H1 (cell line): ENCODE results near the gene IL31. TPM values are rescaled to one million over a fixed set of nuclear protein-coding genes. Genes with fewer than 3 reads are reported as not detected.

ENCODE experiments used
- CTCF ChIA-PET: fragments of 300-600 bp; sonication (Branson Sonifier 250); formaldehyde crosslinking; loops from one replicate; lab custom pipeline; 2021; ENCODE audit not compliant: partially characterized antibody; lab: Charles Lee
- POLR2A ChIA-PET: fragments of 300-600 bp; sonication (Branson Sonifier 250); formaldehyde crosslinking; loops from one replicate; lab custom pipeline; 2021; ENCODE audit warnings: inconsistent platforms; ENCODE audit not compliant: partially characterized antibody; lab: Charles Lee
- DNase-seq, 2 experiments: peaks; one replicate each; pipeline versions ENCODE4 v3.0.0 to v3.0.0-alpha.2; 2010 to 2022; ENCODE audit warnings: low spot score in 2 of 2, low read depth in 1 of 2, mixed read lengths in 1 of 2
- FAIRE-seq: peaks from 2 replicates; lab custom pipeline; 2011; peaks lifted over from hg19 to GRCh38; lab: Jason Lieb, UNC
- H2AFZ ChIP-seq: 2 replicates; pipeline ENCODE4 v1.8.1; 2012; ENCODE audit warnings: low read length, inconsistent platforms
- H2AK5ac ChIP-seq: 2 replicates; pipeline ENCODE4 v1.6.1; 2013; ENCODE audit warnings: low read depth, low read length
- H2BK120ac ChIP-seq: replicated peaks from 2 replicates; pipeline ENCODE3; 2013; ENCODE audit warnings: low read depth, low read length, inconsistent platforms
- H2BK12ac ChIP-seq: 2 replicates; pipeline ENCODE4 v1.6.1; 2013; ENCODE audit warnings: low read depth, low read length
- H2BK15ac ChIP-seq: 2 replicates; pipeline ENCODE4 v1.6.1; 2013; ENCODE audit warnings: low read length
- H2BK20ac ChIP-seq: 2 replicates; pipeline ENCODE4 v1.6.1; 2013; ENCODE audit warnings: low read length
- H2BK5ac ChIP-seq: 2 replicates; pipeline ENCODE4 v1.6.1; 2013; ENCODE audit warnings: low read depth, low read length
- H3K14ac ChIP-seq: 2 replicates; pipeline ENCODE4 v1.6.1; 2013; ENCODE audit warnings: inconsistent platforms; ENCODE audit not compliant: insufficient read length
- H3K18ac ChIP-seq: 2 replicates; pipeline ENCODE4 v1.6.1; 2013; ENCODE audit warnings: low read length; ENCODE audit errors: extremely low read depth
- H3K23ac ChIP-seq: 2 replicates; pipeline ENCODE4 v1.6.1; 2013; ENCODE audit warnings: inconsistent platforms; ENCODE audit not compliant: insufficient read length
- H3K23me2 ChIP-seq: 2 replicates; pipeline ENCODE4 v1.6.1; 2013; ENCODE audit warnings: low read depth, low read length
- H3K27ac ChIP-seq: 2 replicates; pipeline ENCODE4 v1.6.1; 2011; ENCODE audit warnings: low read depth, low read length, inconsistent platforms
- H3K27me3 ChIP-seq, 4 experiments: replicated peaks in 1 of 4; 1 replicate in 1 of 4; 2 replicates in 3 of 4; pipeline versions ENCODE4 v1.6.1 to v1.8.1; 2011 to 2013; ENCODE audit warnings: low read length in 3 of 4, mild to moderate bottlenecking in 3 of 4, inconsistent platforms in 2 of 4, mixed read lengths in 2 of 4, moderate library complexity in 1 of 4; ENCODE audit not compliant: control insufficient read depth in 3 of 4, insufficient read depth in 3 of 4; ENCODE audit errors: extremely low read depth in 1 of 4
- H3K36me3 ChIP-seq, 4 experiments: 2 replicates each; pipeline versions ENCODE4 v1.6.1 to v1.8.1; 2011 to 2013; ENCODE audit warnings: mild to moderate bottlenecking in 4 of 4, low read length in 3 of 4, moderate library complexity in 2 of 4, control low read depth in 1 of 4, inconsistent platforms in 1 of 4; ENCODE audit not compliant: insufficient read depth in 4 of 4, control insufficient read depth in 2 of 4
- H3K4ac ChIP-seq: replicated peaks from 2 replicates; pipeline ENCODE3; 2013; ENCODE audit warnings: low read length, low read depth, mixed read lengths, inconsistent platforms; ENCODE audit not compliant: insufficient read length
- H3K4me1 ChIP-seq, 4 experiments: replicated peaks in 1 of 4; 1 replicate in 1 of 4; 2 replicates in 3 of 4; pipeline versions ENCODE4 v1.6.1 to v1.8.1; 2011 to 2013; ENCODE audit warnings: low read length in 3 of 4, inconsistent platforms in 2 of 4, mixed read lengths in 1 of 4; ENCODE audit not compliant: insufficient read depth in 4 of 4, control insufficient read depth in 3 of 4
- H3K4me2 ChIP-seq, 2 experiments: 2 replicates each; pipeline versions ENCODE4 v1.6.1 to v1.8.1; 2011 to 2013; ENCODE audit warnings: low read depth in 2 of 2, low read length in 2 of 2, control low read depth in 1 of 2, inconsistent platforms in 1 of 2, mild to moderate bottlenecking in 1 of 2; ENCODE audit not compliant: insufficient read depth in 1 of 2
- H3K4me3 ChIP-seq, 4 experiments: fragments of 200-600, 300-600 bp in 1 of 4; sonication (generic), shearing (Covaris generic), sonication (Bioruptor Twin) in 1 of 4; 2 replicates each; pipeline versions ENCODE4 v1.5.1 to v1.8.1; 2011 to 2016; ENCODE audit warnings: low read length in 4 of 4, low read depth in 3 of 4, control low read depth in 2 of 4, inconsistent platforms in 2 of 4, mild to moderate bottlenecking in 2 of 4, mixed read lengths in 1 of 4, moderate library complexity in 1 of 4; ENCODE audit not compliant: insufficient read depth in 2 of 4; ENCODE audit errors: extremely low read depth in 1 of 4
- H3K56ac ChIP-seq: replicated peaks from 2 replicates; pipeline ENCODE3; 2013; ENCODE audit warnings: low read depth, mild to moderate bottlenecking, mixed read lengths, low read length, inconsistent platforms; ENCODE audit not compliant: insufficient read length
- H3K79me1 ChIP-seq: 2 replicates; pipeline ENCODE4 v1.6.1; 2013; ENCODE audit warnings: low read depth, low read length, control low read depth
- H3K79me2 ChIP-seq, 2 experiments: 2 replicates each; pipeline versions ENCODE4 v1.6.1 to v1.8.1; 2012 to 2013; ENCODE audit warnings: low read length in 2 of 2, mild to moderate bottlenecking in 2 of 2, inconsistent platforms in 1 of 2; ENCODE audit not compliant: insufficient read depth in 2 of 2, control insufficient read depth in 1 of 2
- H3K9ac ChIP-seq, 4 experiments: replicated peaks in 1 of 4; 1 replicate in 1 of 4; 2 replicates in 3 of 4; pipeline versions ENCODE4 v1.6.1 to v1.8.1; 2011 to 2013; ENCODE audit warnings: low read depth in 3 of 4, low read length in 3 of 4, control low read depth in 2 of 4, mild to moderate bottlenecking in 2 of 4, moderate library complexity in 2 of 4, inconsistent platforms in 1 of 4; ENCODE audit errors: extremely low read depth in 1 of 4
- H3K9me3 ChIP-seq, 2 experiments: 2 replicates each; pipeline versions ENCODE4 v1.6.1 to v1.8.1; 2012 to 2013; ENCODE audit warnings: mild to moderate bottlenecking in 2 of 2, moderate library complexity in 2 of 2, control low read depth in 1 of 2, inconsistent platforms in 1 of 2, low read depth in 1 of 2, low read length in 1 of 2, mixed read lengths in 1 of 2; ENCODE audit not compliant: insufficient read depth in 2 of 2
- H4K20me1 ChIP-seq, 2 experiments: replicated peaks in 1 of 2; 2 replicates each; pipeline versions ENCODE3 to v1.8.1; 2011 to 2013; ENCODE audit warnings: inconsistent platforms in 2 of 2, low read length in 2 of 2, mild to moderate bottlenecking in 1 of 2; ENCODE audit not compliant: insufficient read depth in 2 of 2, control insufficient read depth in 1 of 2
- H4K5ac ChIP-seq: 2 replicates; pipeline ENCODE4 v1.6.1; 2013; ENCODE audit warnings: low read length, low read depth, mixed read lengths, inconsistent platforms; ENCODE audit not compliant: insufficient read length
- H4K8ac ChIP-seq: 2 replicates; pipeline ENCODE4 v1.8.0; 2013; ENCODE audit warnings: mild to moderate bottlenecking, moderate library complexity, low read length, inconsistent platforms; ENCODE audit not compliant: insufficient read depth; ENCODE audit errors: extremely low read depth
- H4K91ac ChIP-seq: replicated peaks from 2 replicates; pipeline ENCODE3; 2013; ENCODE audit warnings: low read length, mixed read lengths, inconsistent platforms; ENCODE audit not compliant: insufficient read length
- CHD2 ChIP-seq: IDR thresholded peaks from 2 replicates; pipeline ENCODE4 v1.6.1; 2012; ENCODE audit warnings: low read length, improper control_type of control experiment
- CTCF ChIP-seq, 3 experiments: IDR thresholded peaks; 1 replicate in 2 of 3; 2 replicates in 1 of 3; pipeline versions ENCODE4 v1.5.1 to v1.6.1; 2011; ENCODE audit warnings: low read length in 3 of 3, mild to moderate bottlenecking in 3 of 3, inconsistent platforms in 2 of 3, low read depth in 1 of 3, moderate library complexity in 1 of 3; ENCODE audit not compliant: insufficient read depth in 1 of 3; ENCODE audit errors: control extremely low read depth in 1 of 3
- GABPA ChIP-seq: IDR thresholded peaks from 2 replicates; pipeline ENCODE4 v1.6.1; 2011; ENCODE audit warnings: mild to moderate bottlenecking, low read length, moderate library complexity, borderline replicate concordance; ENCODE audit not compliant: insufficient read depth
- JUND ChIP-seq: IDR thresholded peaks from 2 replicates; pipeline ENCODE4 v1.6.1; 2011; ENCODE audit warnings: mild to moderate bottlenecking, improper control_type of control experiment, low read length
- RAD21 ChIP-seq, 2 experiments: IDR thresholded peaks in 1 of 2; conservative IDR thresholded peaks in 1 of 2; 2 replicates each; pipeline ENCODE4 v1.6.1; 2011; ENCODE audit warnings: low read depth in 2 of 2, low read length in 2 of 2, improper control_type of control experiment in 1 of 2, inconsistent platforms in 1 of 2, mild to moderate bottlenecking in 1 of 2, moderate library complexity in 1 of 2
- SIN3A ChIP-seq, 2 experiments: IDR thresholded peaks in 1 of 2; conservative IDR thresholded peaks in 1 of 2; 2 replicates each; pipeline ENCODE4 v1.6.1; 2011 to 2012; ENCODE audit warnings: low read length in 2 of 2, improper control_type of control experiment in 1 of 2, low read depth in 1 of 2, mild to moderate bottlenecking in 1 of 2
- SP1 ChIP-seq: IDR thresholded peaks from 2 replicates; pipeline ENCODE4 v1.6.1; 2011; ENCODE audit warnings: low read depth, low read length
- SP2 ChIP-seq: IDR thresholded peaks from 2 replicates; pipeline ENCODE4 v1.6.1; 2012; ENCODE audit warnings: mild to moderate bottlenecking, low read length, inconsistent platforms
- TBP ChIP-seq: IDR thresholded peaks from 2 replicates; pipeline ENCODE4 v1.6.1; 2011; ENCODE audit warnings: low read depth, low read length, improper control_type of control experiment
- WGBS, 2 experiments: shearing (Covaris generic) in 1 of 2; methylation state at CpG; one replicate each; pipeline versions ENCODE4 v1.1.6 to v1.1.7; 2013 to 2015; ENCODE audit warnings: low lambda C conversion rate in 2 of 2, mixed read lengths in 2 of 2, inconsistent platforms in 1 of 2, low coverage in 1 of 2, missing lambda C conversion rate in 1 of 2; ENCODE audit not compliant: insufficient replicate concordance in 2 of 2, insufficient coverage in 1 of 2, insufficient read length in 1 of 2; ENCODE audit errors: extremely low coverage in 1 of 2, missing lambda C conversion rate in 1 of 2; 5-methylcytosine and 5-hydroxymethylcytosine counted together
- polyA plus RNA-seq, 7 experiments: library from polyadenylated mRNA; depleted of rRNA in 3 of 7; stranded (reverse) in 5 of 7; unstranded in 2 of 7; fragments of >200 nt in 5 of 7; fragments of 200-250 nt in 2 of 7; gene quantifications; 1 replicate in 5 of 7; 2 replicates in 1 of 7; 4 replicates in 1 of 7; pipeline versions ENCODE4 v1.2.1 to v1.2.3, GENCODE V29; 2011 to 2013; ENCODE audit warnings: missing spikeins in 2 of 7, mixed read lengths in 2 of 7
- total RNA-seq: library from RNA; stranded (reverse); fragmentation: NEBNext Ultra II Directional; extraction: Animal tissue kit (Norgen Biotek cat#: 25700); gene quantifications from 2 replicates; pipeline ENCODE4 v1.2.1, GENCODE V29; 2021

IL31 gene
- total and polyA plus RNA-seq, 2 of the 8 experiments (the other 6 are each of a cell fraction or from before 2014, with no cell fraction given) = not detected

DNA sequence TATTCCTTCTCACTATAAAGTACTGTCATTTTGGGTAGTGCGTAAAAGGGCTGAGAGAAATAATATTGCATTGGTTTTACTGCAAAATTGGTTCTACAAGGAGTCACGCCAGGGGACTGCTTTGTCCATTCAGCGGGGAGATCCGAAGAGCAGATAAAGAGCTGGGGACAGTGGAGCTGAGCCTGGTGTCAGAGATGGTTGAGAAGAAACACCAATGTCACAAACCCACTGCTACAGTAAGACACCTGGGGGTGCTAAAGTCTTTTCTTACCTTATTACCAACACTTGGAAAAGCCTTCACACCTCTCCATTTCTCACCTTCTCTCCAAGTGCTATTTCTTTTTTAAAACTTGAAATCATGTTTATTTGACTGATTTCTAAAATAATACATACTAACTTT is 14.1 kb downstream of the IL31 start:
- Histone ChIP-seq H3K14ac (no peak overlapping the region), H4K91ac (no peak overlapping the region), H3K9me3 (no peaks in the 10 kb centered on the region), H2BK15ac (no peak overlapping the region), H3K4ac (no peak overlapping the region), H2BK20ac (no peak overlapping the region), H3K23ac (no peak overlapping the region), H3K18ac (no peak overlapping the region), H2BK120ac (no peak overlapping the region), H3K27ac (no peak overlapping the region), H2AFZ (no peak overlapping the region), H2BK12ac (no peak overlapping the region), H3K79me2 (no peaks in the 10 kb centered on the region), H4K20me1 (no peaks in the 10 kb centered on the region), H3K56ac (no peak overlapping the region), H3K9ac (no peak overlapping the region), H4K8ac (no peak overlapping the region), H2BK5ac (no peak overlapping the region), H2AK5ac (no peak overlapping the region), H3K36me3 (no peaks in the 10 kb centered on the region), H3K27me3 (no peaks in the 10 kb centered on the region), H3K4me3 (no peak overlapping the region), H3K23me2 (no peaks in the 10 kb centered on the region), H3K4me1 (no peaks in the 10 kb centered on the region; a peak in 1 of 7 replicates), H3K79me1 (no peaks in the 10 kb centered on the region), H4K5ac (no peak overlapping the region), H3K4me2 (no peak overlapping the region)
- POLR2A ChIA-PET = no interaction called here
- 73% methylated on average over 4 of the region's 4 CpGs; no CpG with 5 or more reads in 1 of the 2 experiments for WGBS, 2 experiments
- TF ChIP-seq GABPA (no peak), SP1 (no peak), SP2 (no peak), JUND (no peak), TBP (no peak), CHD2 (no peak), RAD21 (IDR thresholded peaks at IDR 0.05 in 1 of 2, conservative IDR thresholded peaks at IDR 0.05 in 1 of 2; ENCODE audit: low read depth in 2 of 2, low read length in 2 of 2) (peak; percentile 41 to 50), SIN3A (conservative IDR thresholded peaks at IDR 0.05 in 1 of 2, IDR thresholded peaks at IDR 0.05 in 1 of 2; ENCODE audit: low read depth in 1 of 2, low read length in 2 of 2) (no peak), CTCF (IDR thresholded peaks at IDR 0.05; ENCODE audit: control extremely low read depth in 1 of 3, insufficient read depth in 1 of 3, low read depth in 1 of 3, low read length in 3 of 3) (peak in 1 of 3 experiments; percentile 21; a peak in 1 of 4 replicates)
- DNase-seq = no peak
- FAIRE-seq = no peak
- CTCF ChIA-PET = interaction anchor here (0.5 to 2.4 kb wide), 7 partner anchors 8 to 509 kb away, joined by 3 to 16 read pairs (median 3); no protein-coding TSS in a partner anchor
